NK-92 (cell line): ENCODE results near the gene KIF5B.
"Not testable (repeated sequence)": the region's sequence is repeated elsewhere in the genome, so short reads cannot be mapped to it uniquely, and the experiment has no call there.

ENCODE experiments used
- DNase-seq: peaks from one replicate; lab custom pipeline; 2025; ENCODE audit not compliant: unreplicated experiment; lab: John Stamatoyannopoulos, UW

KIF5B gene

GRCh38 chr10:32056136-32057035, at the start of gene KIF5B:
Gene KIF5B (minus strand): TSS chr10:32056425. CDS start chr10:32055973, 452 bp downstream.
- peak; percentile 7 for DNase-seq

- DNase-seq, result no peak
These were observed 49.7 kb upstream of the KIF5B start for GRCh38 chr10:32105782-32106382.

- DNase-seq, result no peak
These were observed 48.6 kb upstream of the KIF5B start for GRCh38 chr10:32104622-32105509.

GRCh38 chr10:32104181-32104580, 48.0 kb upstream of the KIF5B start:
- DNase-seq, result no peak

- DNase-seq, result no peak
These were observed 47.5 kb upstream of the KIF5B start for GRCh38 chr10:32103721-32104120.

GRCh38 chr10:32098566-32099259, 42.5 kb upstream of the KIF5B start:
- not testable (repeated sequence) for DNase-seq

GRCh38 chr10:32095116-32095733, 39.0 kb upstream of the KIF5B start:
- DNase-seq, result no peak

GRCh38 chr10:32093650-32094049, 37.4 kb upstream of the KIF5B start:
- no peak for DNase-seq

- no peak for DNase-seq
These were observed 34.8 kb upstream of the KIF5B start for GRCh38 chr10:32091046-32091445.

- DNase-seq, result no peak
These were observed 28.1 kb upstream of the KIF5B start for GRCh38 chr10:32084185-32084851.

GRCh38 chr10:32077896-32078485, 21.8 kb upstream of the KIF5B start:
- no peak for DNase-seq

- DNase-seq, result no peak
These were observed 17.4 kb upstream of the KIF5B start for GRCh38 chr10:32073659-32074058.

- no peak for DNase-seq
These were observed 16.9 kb upstream of the KIF5B start for GRCh38 chr10:32073128-32073527.

GRCh38 chr10:32072025-32072800, 16.0 kb upstream of the KIF5B start:
- no peak for DNase-seq

- DNase-seq, result no peak
These were observed 14.4 kb upstream of the KIF5B start for GRCh38 chr10:32070645-32071044.

- no peak for DNase-seq
These were observed 12.3 kb upstream of the KIF5B start for GRCh38 chr10:32068569-32068968.

GRCh38 chr10:32067931-32068330, 11.7 kb upstream of the KIF5B start:
- not testable (repeated sequence) for DNase-seq

GRCh38 chr10:32065856-32066255, 9.6 kb upstream of the KIF5B start:
- DNase-seq, result no peak

- DNase-seq, result no peak
These were observed 5.2 kb upstream of the KIF5B start for GRCh38 chr10:32061440-32061839.
